DMS 273 (cell line): ENCODE measurements around the gene UGT2B28.
A peak's percentile ranks its signal among the peaks of the same experiment; 100 is the strongest.
"Not testable (repeated sequence)": the region's sequence is repeated elsewhere in the genome, so short reads cannot be mapped to it uniquely, and the experiment has no call there.

ENCODE experiments used
- DNase-seq: peaks from one replicate; lab custom pipeline; 2025; ENCODE audit not compliant: unreplicated experiment; lab: John Stamatoyannopoulos, UW

Gene UGT2B28

DNA sequence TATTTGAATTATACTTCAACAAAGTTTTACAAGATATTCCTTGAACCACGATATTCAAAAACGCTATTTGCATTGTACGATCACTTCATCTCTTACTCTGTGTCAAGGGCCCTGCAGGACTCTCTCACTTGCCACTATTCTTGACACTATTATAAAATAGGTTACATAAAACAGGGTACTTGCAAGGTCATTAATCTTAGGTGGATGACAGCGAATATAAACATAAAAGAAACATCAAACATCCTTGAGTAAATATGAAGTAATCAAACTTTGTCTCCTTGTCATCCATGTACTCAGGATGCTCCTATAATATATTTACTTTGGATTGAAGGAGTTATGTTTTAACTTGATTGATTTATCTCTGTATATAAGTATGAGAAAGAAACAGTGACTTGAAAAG, at the start of gene UGT2B28:
TSS of gene UGT2B28 (plus strand) at position 395 of the 400 bp plus-strand sequence. CDS start 26 bp downstream, outside the sequence.
- DNase-seq, result not testable (repeated sequence)

GRCh38 chr4:69239092-69239491, 41.2 kb upstream of the UGT2B28 start:
- no peak for DNase-seq

- DNase-seq, result no peak
Measured at GRCh38 chr4:69239557-69240168, 40.6 kb upstream of the UGT2B28 start.

DNA sequence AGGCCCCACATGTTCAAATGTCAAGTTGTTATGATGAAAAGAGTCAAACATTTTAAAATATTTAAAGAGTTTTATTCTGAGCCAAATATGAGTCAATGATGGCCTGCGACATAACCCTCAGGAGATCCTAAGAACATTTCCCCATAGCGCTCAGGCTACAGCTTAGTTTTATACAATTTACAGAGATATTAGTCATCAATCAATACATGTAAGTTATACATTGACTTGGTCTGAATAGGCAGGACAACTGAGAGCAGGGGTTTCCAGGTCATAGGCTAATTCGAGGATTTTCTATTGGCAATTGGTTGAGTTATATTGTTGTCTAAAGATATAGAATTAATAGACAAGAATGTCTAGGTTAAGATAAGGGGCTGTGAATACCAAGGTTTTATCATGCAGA, 39.5 kb upstream of the UGT2B28 start:
- DNase-seq, result not testable (repeated sequence)

- not testable (repeated sequence) for DNase-seq
Measured at GRCh38 chr4:69241746-69242145, 38.5 kb upstream of the UGT2B28 start.

DNA sequence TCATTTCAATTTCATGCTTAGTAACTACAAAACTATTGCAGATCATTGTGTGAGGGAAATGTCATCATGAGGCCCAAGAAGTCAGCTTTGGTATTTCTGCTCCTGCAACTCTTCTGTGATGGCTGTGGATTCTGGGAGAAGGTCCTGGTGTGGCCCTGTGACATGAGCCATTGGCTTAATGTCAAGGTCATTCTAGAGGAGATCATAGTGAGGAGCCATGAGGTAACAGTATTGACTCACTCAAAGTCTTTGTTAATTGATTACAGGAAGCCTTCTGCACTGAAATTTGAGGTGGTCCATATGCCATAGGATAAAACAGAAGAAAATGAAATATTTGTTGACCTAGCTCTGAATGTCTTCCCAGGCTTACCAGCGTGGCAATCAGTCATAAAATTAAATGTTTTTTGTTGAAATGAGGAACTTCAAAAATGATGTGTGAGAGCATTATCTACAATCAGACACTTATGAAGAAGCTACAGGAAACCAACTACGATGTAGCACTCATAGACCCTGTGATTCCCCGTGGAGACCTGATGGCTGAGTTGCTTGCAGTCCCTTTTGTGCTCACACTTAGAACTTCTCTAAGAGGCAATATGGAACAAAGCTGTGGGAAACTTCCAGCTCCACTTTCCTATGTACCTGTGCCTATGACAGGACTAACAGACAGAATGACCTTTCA, 37.6 kb upstream of the UGT2B28 start:
- not testable (repeated sequence) for DNase-seq

DNA sequence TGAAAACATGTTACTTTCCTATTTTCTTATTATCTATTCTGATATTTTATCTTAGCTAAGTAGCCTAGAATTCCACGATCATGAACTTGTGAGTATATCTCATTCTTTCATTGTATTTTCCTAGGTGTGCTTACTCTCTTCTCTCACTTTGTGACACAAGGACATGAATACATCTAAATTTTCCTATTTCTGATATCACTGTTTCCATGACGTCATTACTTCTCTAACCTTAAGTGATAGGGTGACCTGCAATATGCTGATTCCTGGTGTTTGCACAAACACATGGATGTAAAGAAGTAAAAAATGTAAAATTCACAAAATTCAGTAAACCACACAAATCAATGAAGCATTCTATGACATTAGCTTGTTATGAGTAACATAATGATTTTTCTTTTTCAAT, 29.4 kb upstream of the UGT2B28 start:
- not testable (repeated sequence) for DNase-seq

GRCh38 chr4:69253147-69253772, 27.0 kb upstream of the UGT2B28 start:
- not testable (repeated sequence) for DNase-seq

GRCh38 chr4:69268612-69269011, 11.7 kb upstream of the UGT2B28 start:
- not testable (repeated sequence) for DNase-seq

DNA sequence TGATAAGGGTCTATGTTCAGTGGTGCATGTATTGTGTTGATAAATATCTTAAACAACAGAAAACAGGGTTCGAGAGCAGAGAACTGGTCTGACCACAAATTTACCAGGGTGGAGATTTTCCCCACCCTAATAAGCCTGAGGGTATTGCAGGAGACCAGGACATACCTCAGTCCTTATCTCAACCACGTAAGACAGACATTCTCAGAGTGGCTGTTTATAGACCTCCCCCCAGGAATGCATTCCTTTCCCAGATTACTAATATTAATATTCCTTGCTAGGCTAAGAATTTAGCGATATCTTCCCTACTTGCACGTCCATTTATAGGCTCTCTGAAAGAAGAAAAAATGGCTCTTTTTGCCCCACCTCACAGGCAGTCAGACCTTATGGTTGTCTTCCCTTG, 16.1 kb downstream of the UGT2B28 start:
- DNase-seq, result not testable (repeated sequence)

DNA sequence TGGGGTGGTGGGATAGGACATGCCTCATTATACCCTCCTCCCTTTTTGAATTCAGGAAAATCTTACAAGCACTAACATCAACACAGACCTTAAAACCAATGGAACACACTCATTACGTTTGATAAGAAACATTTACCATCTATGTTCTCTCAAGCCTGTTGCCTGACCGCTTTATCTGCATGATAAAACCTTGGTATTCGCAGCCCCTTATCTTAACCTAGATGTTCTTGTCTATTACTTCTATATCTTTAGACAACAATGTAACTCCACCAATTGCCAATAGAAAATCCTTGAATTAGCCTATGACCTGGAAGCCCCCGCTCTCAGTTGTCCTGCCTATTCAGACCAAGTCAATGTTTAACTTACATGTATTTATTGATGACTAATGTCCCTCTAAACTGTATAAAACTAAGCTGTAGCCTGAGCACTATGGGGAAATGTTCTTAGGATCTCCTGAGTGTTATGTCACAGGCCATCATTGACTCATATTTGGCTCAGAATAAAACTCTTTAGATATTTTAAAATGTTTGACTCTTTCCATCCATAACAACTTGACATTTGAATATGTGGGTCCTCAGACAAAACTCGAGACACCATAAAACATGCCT, 28.3 kb downstream of the UGT2B28 start:
- DNase-seq, result not testable (repeated sequence)

- DNase-seq, result not testable (repeated sequence)
Measured at GRCh38 chr4:69309549-69310076, 29.3 kb downstream of the UGT2B28 start.

DNA sequence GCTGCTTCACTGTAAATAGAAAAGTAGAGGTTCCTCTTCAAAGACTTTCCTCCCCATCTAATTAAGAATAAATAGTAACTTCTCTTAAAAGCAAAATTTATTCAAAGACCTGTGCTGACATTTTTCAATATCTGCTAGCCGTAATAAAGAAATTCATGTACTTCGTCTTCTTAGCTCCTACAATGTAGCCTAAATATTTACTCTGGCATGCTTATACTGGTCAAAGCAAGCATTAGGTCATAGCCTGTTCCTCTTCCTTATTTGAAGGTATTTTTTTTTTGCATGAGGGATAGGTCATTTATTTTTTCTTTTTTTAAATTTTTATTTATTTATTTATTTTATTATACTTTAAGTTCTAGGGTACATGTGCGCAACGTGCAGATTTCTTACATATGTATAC, 30.0 kb downstream of the UGT2B28 start:
- not testable (repeated sequence) for DNase-seq

GRCh38 chr4:69317669-69318298, 37.5 kb downstream of the UGT2B28 start:
- peak; percentile 8 for DNase-seq

- no peak for DNase-seq
Measured at GRCh38 chr4:69321153-69321729, 41.0 kb downstream of the UGT2B28 start.

- no peak for DNase-seq
Measured at GRCh38 chr4:69322055-69322454, 41.8 kb downstream of the UGT2B28 start.

- no peak for DNase-seq
Measured at GRCh38 chr4:69323284-69323683, 43.0 kb downstream of the UGT2B28 start.

GRCh38 chr4:69330345-69331047, 50.2 kb downstream of the UGT2B28 start:
- no peak for DNase-seq

DNA sequence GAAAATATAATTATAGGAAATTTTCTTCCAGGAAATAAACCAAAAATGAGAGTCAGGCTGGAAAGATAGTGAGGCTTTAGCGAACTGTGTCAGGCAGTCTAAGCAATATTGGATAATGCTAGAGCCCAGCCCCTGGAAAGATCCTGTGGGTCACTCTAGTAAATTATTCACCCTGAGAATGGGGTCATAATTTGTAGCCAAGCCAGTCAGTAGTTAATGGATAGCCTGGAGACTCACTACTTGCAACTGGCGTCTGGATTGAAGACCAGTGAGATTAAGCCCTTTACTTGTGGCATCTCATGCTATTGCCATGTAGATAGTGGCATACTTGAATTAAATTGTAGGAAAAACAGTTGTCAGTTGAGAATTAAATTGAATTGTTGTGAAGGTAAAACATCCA, 51.0 kb downstream of the UGT2B28 start:
- DNase-seq, result not testable (repeated sequence)

- DNase-seq, result not testable (repeated sequence)
Measured at GRCh38 chr4:69335485-69335884, 55.2 kb downstream of the UGT2B28 start.
